HuH-7 (cell line): ENCODE data around the gene BTBD9.
"Not testable (repeated sequence)": the region's sequence is repeated elsewhere in the genome, so short reads cannot be mapped to it uniquely, and the experiment has no call there.

ENCODE experiments used
- DNase-seq: peaks from one replicate; pipeline ENCODE4 v3.0.0; 2011; ENCODE audit warnings: low spot score

The BTBD9 gene

GRCh38 chr6:38143191-38144150, 496.3 kb downstream of the BTBD9 start:
- DNase-seq, result no peak

DNA sequence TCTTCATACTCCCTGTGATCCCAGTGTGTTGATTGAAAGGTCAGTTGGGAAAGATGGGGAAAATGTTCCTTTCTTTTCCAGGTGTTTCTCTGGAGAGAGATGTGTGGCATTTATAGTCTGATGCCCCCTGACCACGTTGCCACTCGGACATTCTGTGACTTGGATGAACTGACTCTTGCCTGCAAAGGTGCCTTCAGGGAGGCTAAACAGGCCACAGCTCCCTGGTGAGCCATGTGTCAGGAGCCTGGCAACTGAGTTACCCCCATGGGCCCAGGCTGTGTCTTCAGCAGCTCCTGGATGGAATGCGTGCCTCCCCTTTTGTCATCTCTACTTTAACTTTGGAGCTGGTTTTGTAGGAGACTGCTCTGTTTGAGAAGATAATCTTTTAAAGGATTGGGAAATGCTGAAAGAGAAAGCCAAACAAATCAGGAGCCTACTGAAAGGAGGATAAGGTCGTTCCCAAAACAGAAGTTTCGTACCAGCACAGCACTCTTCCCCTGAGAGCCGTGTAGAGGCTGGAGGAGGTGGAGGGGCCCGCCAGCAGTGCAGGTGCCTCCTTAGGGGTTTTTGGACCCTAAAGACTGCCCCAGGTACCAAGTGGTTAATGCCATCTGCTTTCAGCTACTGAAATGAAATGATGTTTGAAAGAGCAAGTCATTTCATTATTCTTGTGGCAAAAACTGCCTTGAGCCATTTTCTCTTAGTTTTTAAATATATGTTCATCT, 497.4 kb downstream of the BTBD9 start:
- no peak for DNase-seq

GRCh38 chr6:38141716-38142115, 498.0 kb downstream of the BTBD9 start:
- no peak for DNase-seq

DNA sequence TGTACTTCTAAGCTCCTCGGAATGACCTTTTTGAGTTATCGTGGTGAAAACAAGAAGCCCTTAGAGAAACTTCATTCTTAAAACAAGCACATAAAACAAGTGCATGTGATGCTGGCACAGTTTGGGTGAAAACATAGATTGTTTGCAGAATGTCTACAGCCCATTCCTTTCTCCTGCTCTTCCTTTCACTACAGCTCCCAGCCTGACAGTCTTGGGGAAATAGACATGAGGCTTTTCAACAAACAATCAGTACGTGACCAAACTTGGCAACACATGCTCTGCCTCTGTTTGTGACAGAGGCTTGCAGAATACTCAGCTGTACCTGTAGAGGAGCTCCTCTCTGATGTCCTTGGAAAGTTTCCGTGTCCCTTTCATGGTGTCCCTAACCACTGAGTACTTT, 498.6 kb downstream of the BTBD9 start:
- no peak for DNase-seq

DNA sequence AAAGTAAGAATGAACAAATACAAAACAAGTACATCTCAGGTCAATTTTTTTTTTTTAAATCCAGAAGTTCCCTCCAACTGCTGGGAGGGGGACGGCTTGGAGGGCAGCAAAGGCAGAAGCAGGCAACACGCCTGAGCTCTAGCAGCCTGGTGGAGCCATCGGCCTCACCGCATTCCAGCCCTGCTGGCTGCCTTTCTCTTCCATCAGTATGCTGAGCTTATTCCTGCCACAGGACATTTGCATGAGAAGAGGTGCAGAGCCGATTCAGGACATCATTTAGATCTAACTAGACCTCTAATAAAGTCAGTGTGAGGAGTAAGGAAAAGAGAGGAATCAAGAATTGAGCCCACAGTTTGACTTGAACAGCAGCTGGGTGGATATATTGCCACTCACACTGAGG, 501.4 kb downstream of the BTBD9 start:
- DNase-seq, result no peak

DNA sequence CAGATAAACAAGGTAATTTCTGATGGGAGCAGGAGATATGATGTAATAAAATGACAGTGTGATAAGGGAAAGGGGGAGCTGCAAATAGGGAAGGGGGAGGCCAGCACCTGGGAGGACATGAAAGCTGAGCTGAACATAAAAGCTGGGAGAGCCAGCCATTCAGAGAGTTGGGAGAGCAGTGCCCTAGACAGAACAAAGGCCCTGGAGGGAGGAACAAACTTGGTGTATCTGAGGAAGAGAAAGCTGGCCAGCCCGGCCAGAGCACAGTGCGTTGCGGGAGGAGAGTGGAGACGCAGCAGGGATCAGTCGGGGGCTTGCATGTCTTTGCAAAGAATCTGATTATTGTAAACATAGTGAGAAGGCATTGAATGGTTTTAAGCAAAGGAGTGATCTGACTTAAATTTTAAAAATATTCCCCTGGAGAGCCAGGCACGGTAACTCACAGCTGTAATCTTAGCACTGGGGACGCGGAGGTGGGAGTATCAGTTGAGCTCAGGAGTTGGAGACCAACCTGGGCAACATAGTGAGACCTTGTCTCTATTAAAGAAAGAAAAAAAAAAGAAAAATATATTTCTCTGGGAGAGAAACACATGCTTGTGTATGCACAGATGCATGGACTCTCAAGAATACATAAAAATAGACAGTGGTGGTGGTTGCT, 502.0 kb downstream of the BTBD9 start:
- no peak for DNase-seq

DNA sequence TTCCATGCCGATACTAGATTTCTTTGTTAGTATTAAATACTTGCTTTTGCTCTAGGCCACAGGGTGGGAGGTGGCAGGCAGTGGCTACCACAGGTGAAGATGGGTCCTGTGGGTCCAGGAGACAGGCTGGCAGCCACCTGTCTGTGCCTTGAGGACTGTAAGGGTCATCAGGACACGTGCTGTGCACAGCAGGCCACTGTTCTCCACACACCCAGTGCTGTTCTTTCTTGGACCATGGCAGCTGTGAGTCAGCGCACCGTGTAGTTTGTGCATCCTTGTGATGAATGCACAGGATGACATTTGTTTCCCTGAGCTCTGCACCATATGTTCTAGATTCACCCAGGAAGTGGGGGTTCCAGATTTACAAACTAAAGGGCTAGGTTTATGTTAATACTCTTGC, 503.2 kb downstream of the BTBD9 start:
- DNase-seq, result no peak

DNA sequence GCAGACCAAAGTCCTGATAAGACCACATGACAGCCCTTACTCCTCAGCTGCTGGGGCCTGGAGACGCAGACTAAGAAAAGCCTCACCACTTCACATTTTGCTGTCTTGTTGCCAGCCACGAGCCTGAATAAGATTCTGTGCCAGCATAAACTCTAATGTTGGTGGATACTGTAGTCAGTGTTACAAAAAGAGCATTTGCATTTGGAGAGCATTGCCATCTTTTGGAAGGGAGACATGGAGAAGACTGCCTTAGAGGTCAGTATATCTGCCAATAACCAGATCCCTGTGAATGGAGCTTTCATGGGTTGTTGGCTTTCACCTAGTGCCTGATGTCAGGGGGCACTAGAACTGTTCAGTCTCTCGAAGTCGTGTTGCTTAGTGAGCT, 505.0 kb downstream of the BTBD9 start:
- no peak for DNase-seq

- no peak for DNase-seq
Measured at GRCh38 chr6:38133932-38134703, 505.6 kb downstream of the BTBD9 start.

GRCh38 chr6:38131527-38131965, 508.2 kb downstream of the BTBD9 start:
- DNase-seq, result no peak

DNA sequence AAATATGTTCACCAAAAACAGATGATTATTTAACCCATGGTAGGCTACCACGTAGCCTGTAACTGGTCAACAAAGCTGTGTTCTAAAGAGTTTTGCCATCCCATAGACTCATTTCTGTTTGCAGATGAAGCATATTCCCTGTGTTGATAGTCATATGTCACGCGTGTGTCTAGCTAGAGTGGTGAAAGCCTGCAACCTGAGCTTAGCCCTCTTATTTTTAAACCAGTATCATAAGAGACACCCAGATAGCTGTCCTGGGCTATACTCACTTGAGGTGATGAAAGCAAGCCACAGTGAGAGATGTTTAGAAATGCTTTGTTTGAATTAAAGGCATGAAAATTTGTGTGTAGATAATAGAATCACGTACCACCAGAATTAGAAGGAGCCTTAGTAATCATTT, 512.4 kb downstream of the BTBD9 start:
- DNase-seq, result no peak

DNA sequence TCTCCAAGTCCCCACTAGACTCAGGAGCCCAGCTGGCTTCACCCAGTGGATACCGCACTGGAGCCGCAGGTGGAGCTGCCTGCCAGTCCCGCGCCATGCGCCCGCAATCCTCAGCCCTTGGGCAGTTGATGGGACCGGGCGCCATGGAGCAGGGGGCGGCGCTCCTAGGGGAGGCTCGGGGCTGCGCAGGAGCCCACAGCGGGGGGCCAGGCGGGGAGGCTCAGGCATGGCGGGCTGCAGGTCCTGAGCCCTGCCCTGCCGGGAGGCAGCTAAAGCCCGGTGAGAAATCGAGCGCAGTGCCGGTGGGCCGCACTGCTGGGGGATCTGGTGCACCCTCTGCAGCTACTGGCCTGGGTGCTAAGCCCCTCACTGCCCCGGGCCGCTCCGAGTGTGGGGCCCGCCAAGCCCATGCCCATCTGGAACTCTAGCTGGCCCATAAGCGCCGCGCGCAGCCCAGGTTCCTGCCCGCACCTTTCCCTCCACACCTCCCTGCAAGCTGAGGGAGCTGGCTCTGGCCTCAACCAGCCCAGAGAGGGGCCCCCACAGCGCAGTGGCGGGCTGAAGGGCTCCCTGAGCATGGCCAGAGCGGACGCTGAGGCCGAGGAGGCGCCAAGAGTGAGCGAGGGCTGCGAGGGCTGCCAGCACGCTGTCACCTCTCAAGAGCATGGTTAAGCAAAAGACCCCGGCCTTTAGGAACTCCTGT, 515.4 kb downstream of the BTBD9 start:
- not testable (repeated sequence) for DNase-seq

DNA sequence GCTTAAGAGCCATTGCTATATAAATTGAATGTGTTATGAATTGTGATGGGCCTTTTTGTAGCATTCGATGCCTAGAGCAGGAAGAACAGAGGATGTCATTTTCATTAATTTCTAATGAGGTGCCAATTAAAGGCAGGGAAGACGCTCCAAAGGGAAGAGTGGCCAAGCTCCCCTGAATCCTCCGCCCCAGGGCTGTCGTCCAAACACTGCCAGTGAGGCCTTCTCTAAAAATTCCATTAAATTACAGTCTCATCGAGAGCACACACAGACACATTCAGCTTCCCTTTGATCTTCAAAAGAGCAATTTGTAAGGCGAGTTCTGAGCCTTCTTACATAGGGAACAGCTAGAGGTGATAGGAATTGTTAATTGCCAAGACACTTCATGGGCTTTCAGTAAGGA, 520.2 kb downstream of the BTBD9 start:
- no peak for DNase-seq

DNA sequence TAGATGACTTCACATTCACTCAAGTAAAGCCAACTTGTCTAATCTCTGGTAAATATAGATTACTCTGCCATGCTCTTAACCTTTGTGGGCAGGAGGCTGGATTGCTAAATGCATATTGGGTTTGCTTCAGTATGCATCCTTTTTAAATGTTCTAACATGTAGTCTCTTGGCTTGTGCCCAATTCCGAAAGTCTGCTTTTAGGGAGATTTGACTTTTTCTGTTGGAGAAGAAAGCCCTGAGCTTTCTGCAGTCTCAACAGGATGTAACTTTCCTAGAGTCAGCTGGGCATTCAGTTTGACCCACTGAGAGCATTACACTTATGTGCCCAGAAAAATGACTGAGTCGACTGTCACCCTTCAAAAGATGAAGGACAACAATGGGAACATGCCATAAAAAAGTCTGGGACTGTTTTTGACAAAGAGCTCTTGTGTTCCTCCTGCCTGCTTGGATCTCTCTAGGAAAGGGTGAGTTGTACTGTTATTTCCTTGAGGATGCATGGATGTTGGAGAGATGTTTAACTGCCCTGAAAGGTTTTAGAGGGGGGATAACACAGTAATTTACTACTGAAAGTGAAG, 520.9 kb downstream of the BTBD9 start:
- DNase-seq, result no peak
